COLO668 (cell line): Measurements from ENCODE around the gene KCNIP1.

Source experiments
- DNase-seq: peaks from one replicate; lab custom pipeline; 2025; ENCODE audit not compliant: unreplicated experiment; lab: John Stamatoyannopoulos, UW

The KCNIP1 gene

GRCh38 chr5:170562166-170562874 lies 58.5 kb downstream of the KCNIP1 start:
- no peak for DNase-seq

DNA sequence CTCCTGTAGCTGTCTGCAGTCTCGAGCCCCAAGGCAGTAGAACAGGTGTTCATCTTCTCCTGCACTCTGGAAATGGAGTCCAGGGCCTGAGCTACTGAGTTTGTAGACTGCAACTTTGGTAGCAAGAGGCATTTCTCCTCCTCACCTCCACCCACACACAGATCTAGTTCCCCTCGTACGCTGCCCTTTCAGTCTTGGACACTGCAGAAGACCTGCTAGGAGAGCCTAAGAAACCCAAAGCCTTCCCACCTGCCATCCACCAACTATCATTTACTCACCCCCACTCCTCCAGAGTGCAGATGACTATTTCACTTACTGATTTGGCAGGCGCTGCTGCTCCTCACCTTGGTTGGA lies 59.0 kb downstream of the KCNIP1 start:
- no peak for DNase-seq

DNA sequence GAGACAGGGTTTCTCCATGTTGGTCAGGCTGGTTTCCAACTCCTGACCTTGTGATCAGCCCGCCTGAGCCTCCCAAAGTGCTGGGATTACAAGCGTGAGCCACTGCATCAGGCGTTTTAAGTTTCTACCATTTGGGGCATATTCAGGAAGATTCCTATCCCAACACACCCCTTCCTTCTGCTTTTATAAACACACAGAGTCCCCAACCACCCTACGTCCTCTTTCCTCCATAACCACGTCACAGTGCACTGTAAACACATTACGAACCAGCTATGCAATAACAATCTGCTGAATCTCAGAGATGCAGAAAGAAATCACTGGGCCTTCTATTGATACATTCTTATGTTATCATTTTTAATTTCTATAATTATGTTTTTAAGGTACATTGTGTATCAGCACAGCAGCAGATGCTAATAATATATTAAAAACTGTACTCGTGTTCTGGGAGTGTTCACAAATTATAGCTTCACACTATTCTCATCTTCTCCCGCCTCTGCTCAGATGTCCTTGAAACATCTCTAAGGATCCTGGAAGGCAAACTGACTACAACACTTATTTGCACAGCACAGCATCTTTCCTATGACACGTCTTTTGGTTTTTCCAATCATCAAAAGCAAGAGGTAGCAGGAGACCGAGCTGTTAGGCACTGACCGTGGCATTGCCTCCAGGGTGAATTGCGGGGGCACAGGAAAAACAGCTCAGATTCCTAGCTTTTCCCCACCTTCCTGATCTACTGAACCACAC lies 60.2 kb downstream of the KCNIP1 start:
- DNase-seq = no peak

- no peak for DNase-seq
These were observed 61.3 kb downstream of the KCNIP1 start for GRCh38 chr5:170565072-170565471.

- DNase-seq = no peak
These were observed 65.3 kb downstream of the KCNIP1 start for GRCh38 chr5:170569101-170569500.

- no peak for DNase-seq
These were observed 66.7 kb downstream of the KCNIP1 start for GRCh38 chr5:170570476-170570875.

- DNase-seq = no peak
These were observed 67.5 kb downstream of the KCNIP1 start for GRCh38 chr5:170571281-170571731.

- no peak for DNase-seq
These were observed 68.3 kb downstream of the KCNIP1 start for GRCh38 chr5:170571875-170572852.

DNA sequence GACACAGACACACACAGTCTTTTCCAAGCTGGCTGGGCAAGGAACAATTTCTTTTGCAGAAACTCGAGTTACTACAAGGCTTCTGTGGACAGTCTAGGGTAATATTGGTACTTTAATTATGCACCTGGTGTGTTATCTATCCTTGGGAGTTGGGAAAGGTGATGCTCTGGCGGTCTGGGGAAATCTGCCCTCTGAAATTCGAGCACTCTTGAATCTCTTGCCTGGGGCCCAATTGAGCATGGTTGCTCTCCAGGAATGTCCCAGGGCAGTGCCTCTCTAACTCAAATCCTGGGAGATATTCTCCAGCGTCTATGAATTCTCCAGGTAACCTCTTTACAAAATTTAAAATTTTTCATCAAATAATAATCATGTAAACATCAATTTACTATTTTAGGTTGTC lies 69.3 kb downstream of the KCNIP1 start:
- DNase-seq = no peak

DNA sequence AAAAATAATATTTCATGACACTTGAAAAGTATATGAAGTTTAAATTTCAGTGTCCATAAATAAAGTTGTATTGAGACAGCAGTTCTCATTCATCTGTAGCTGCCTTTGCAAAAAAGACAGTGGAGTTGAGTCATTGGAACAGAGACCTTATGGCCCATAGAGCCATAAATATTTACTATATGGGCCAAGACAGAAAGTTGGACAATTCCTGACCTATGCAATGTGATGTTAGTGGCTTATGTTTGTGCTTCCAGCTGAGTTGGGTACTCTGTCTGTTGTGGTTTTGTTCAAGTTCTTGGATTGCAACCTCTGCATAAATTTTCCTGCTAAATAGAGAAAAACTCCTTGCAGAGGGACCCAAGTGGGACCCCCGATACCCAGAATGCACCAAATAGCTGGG lies 69.8 kb downstream of the KCNIP1 start:
- DNase-seq = no peak

DNA sequence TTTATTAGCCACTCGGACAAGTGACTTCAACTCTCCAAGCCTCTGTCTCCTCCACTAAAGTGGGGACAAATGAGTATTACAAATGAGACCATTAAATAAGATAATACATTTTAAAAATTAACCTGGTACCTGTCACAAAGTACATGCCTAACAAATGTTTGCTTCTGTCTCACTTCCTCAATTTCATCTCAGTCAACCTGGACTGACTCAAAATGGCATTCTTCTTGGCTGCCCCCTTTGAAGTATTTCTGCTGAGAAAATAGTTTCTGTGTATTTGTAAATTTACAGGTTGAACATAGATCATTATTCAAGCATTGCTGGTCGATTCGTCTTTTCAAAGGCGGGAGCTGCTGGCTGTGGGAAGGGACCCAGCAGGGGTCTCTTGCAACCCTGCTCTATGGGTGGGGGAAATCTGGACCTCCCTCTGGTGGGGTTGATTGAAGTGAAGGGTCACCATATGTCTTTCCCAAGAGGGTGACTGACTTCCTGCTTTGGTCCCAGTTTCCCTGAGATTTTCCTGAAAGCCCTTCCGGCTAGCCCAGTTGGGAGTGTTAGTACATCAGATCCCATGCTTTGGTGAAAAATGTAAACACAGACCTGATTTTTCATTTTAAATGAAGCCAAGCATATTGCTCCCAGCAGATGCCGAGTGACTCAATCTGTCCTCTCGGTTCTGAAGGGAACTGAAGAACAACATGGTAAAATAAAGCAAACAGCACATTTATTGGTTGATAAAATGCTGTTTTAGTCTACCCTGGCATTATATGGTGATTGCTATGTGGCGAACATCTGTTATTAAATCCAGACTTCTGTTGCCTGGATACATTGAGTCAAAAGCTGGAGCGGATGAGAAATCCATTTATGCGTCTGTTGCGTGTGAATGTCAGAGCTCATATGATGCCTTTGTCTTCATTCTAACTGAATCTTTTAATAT lies 73.0 kb downstream of the KCNIP1 start:
- no peak for DNase-seq

- no peak for DNase-seq
These were observed 75.8 kb downstream of the KCNIP1 start for GRCh38 chr5:170579601-170580000.

- DNase-seq = no peak
These were observed 77.4 kb downstream of the KCNIP1 start for GRCh38 chr5:170581211-170581610.

DNA sequence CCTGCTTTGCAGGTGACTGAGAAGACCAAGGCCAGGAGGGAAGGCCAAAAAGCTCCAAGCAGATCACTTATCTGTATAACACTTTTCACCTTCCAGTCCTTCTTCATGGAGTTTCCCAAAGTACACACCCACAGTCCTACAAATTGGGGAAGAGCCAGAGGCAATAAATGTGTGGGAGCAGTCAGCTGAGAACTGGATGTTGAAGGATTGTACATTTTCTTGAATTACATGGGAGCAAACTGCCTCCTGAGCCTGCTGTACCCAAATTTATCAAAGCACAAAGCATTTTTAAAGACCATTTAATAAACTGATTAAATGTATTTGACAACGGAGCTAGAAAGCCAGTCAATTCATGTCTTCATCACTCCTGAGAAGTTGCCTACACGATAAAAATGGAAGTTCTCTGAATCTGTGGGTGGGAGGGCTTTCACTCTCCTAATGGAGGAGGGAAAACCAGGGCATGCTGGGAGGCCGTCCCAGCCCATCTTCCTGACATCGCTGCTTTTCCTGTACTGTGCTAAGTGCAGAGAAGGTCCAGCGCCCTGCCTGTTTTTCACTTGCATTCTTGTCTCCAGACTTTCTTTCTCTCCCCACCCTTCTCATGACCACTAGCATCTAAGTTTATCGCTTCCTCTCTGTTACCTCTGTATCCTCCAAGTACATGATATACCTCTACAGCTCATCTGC lies 79.0 kb downstream of the KCNIP1 start:
- no peak for DNase-seq

GRCh38 chr5:170584003-170584402 lies 80.2 kb downstream of the KCNIP1 start:
- DNase-seq = no peak

GRCh38 chr5:170584450-170585058 lies 80.7 kb downstream of the KCNIP1 start:
- DNase-seq = no peak

- no peak for DNase-seq
These were observed 81.6 kb downstream of the KCNIP1 start for GRCh38 chr5:170585273-170585948.

DNA sequence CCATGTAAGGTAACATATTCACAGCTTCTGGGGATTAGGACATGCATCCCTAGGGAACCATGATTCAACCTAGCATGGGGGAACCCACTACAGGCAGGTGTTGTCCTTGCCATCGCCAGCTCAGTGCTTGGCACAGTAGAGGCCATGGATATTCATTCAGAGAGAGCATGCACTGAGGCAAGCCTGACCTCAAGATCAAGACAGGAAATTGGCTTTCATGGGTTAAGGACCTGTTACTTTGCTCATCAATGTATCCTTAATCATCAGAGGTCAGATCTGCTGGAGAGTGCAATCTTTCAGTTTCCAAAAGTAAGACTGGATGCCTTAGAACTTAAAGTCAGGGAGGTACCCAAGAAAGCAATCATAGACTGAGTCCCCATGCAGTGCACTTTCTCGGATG lies 84.0 kb downstream of the KCNIP1 start:
- DNase-seq = no peak

GRCh38 chr5:170589643-170590042 lies 85.8 kb downstream of the KCNIP1 start:
- DNase-seq = no peak
